CD4-positive, alpha-beta T cell treated with Interleukin-12 subunit alpha and Interleukin-12 subunit beta, for 1 hour (primary cell): Measurements from ENCODE around the gene HAUS5.

Source experiments
- DNase-seq: peaks from one replicate; pipeline ENCODE4 v3.0.0-alpha.2; 2020

Gene HAUS5

DNA sequence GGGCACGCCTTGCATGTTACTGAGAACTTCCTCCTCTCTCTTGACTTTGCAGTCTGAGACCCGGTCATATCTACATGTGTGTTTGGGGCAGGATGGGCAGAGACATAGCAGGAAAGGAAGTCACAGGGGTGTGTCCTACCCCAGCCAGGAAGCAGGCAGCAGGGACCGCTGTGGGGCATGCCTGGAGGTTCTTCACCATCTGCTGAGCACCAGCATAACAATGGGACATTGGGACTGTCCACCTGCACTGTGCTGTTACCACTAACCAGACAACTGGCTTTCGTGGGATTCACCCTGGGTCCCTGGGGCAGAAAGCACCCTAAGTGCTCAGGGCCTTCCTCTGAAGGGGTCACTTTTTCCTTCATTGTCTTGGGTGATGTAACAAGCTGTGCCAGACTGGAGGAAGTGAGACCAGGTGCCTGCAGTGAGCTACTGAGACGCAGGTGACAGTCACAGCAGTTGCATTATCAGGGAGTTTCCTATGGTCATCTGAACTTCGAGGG is 2.6 kb upstream of the HAUS5 start:
- peak; percentile 47 for DNase-seq

- DNase-seq: peak; percentile 1
Observed at GRCh38 chr19:35612224-35612558, 344 bp upstream of the HAUS5 start.

DNA sequence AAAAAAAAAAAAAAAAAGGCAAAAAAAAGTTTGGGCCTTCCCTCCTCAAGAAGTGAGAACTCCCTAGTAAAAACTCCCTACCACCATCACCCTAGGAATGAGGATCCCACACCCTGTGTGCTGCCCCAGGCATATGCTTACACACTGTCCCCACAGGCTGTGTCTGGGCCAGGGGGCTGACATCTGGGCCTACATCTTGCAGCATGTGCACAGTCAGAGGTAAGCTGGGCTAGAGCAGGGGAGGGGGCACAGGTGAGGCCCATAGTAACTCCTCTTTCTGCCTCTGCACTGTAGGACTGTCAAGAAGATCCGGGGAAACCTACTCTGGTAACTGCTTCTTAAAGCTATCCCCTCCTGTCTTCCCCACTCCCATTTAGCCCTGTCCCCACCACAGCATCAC is 1.0 kb downstream of the HAUS5 start:
- DNase-seq: no peak

- DNase-seq: no peak
Observed at GRCh38 chr19:35615036-35615435, 2.5 kb downstream of the HAUS5 start.

DNA sequence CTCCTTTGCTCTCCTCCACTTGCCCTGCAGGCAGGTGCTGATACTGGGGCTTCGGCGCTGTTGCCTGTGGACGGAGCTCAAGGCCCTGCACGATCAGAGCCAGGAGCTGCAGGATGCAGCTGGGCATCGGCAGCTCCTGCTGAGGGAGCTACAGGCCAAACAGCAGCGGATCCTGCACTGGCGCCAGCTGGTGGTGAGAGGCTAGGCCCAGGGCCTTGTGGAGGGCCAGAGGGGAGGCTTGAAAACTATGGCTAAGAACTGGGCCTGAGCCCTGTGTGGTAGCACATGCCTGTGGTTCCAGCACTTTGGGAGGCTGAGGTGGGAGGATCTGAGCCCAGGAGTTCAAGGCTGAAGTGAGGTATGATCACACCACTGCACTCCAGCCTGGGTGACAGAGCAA is 6.3 kb downstream of the HAUS5 start:
- DNase-seq: no peak

DNA sequence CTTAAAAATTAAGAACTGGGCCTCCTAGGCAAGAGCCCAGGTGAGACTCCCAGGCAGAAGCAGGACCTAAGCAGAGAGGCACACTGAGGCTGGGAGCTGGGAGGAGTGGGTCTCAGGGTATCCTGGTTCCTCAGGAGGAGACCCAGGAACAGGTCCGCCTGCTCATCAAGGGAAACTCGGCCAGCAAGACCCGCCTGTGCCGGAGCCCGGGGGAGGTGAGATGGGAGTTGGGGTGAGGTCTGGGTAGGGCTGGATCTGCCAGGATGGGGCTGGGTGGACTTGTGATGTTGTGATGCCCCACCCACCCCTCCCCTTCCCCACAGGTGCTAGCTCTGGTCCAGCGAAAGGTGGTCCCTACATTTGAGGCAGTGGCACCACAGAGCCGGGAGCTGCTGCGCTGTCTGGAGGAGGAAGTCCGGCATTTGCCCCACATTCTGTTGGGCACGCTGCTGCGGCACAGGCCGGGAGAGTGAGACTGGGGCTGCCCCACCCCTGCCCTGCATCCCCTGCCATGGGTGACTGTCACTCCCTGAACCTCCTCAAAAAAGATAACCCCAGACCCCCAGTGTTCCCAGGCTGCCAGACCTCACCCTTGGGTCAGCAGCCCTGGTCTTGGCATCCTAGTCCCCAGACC is 6.9 kb downstream of the HAUS5 start:
- DNase-seq: no peak

- no peak for DNase-seq
Observed at GRCh38 chr19:35620001-35620400, 7.5 kb downstream of the HAUS5 start.

DNA sequence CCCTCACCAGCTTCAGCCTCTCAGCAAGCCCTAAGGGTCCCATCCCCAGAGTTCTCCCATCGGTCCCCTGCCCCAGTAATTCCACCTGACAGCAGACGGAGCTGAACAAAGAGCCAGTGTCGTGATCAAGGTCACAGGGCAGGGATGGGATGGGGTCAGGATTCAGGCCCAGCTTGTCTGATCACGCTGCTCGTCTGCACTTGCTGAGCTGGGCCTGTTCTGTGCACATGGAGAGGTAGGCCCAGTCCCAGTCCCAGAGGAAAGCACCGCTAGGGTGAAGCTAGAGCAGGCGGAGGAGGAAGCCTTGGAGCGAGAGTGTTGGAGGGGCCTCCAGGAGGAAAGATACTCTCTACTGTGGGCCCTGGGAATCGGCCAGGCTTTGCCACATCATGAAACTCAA is 9.2 kb downstream of the HAUS5 start:
- DNase-seq: no peak

DNA sequence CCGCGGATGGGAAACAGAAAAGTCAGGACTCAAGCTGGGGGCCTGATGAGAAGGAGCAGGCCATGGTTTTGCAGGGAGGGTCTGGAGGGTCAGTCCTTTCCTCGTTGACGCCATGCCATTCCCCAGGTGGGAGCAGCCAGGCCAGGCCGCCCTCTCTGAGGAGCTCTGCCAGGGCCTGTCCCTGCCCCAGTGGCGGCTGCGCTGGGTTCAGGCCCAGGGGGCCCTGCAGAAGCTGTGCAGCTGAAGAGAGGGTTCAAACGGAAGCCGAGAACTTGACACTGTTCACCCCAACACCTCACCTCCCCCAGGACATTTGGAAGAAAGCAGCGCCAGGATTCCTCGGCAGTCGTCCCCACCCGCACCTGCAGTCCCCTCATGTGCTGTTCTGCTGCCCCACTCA is 10.2 kb downstream of the HAUS5 start:
- DNase-seq: no peak

- DNase-seq: no peak
Observed at GRCh38 chr19:35623327-35624010, 10.9 kb downstream of the HAUS5 start.

DNA sequence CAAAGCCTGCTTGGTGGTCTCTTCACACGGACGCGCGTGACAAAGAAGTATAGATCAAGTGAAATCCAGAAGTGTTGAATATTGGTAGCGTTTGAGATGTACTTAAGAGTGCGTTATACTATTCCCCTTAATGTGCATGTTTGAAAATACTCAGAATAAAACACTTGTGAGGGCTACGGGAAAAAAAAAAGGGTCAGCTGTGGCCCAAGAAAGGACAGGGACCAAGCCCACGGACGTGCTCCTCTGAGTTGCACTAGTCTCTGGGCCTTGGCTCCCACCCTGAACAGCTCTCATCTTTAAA is 15.7 kb downstream of the HAUS5 start:
- no peak for DNase-seq

GRCh38 chr19:35628565-35629331 is 16.2 kb downstream of the HAUS5 start, which contains the start of gene RBM42:
Gene RBM42 (plus strand): TSS chr19:35629036. CDS start chr19:35629154, 118 bp downstream.
- DNase-seq: peak; percentile 98

GRCh38 chr19:35629332-35629633 is 16.7 kb downstream of the HAUS5 start:
- no peak for DNase-seq

DNA sequence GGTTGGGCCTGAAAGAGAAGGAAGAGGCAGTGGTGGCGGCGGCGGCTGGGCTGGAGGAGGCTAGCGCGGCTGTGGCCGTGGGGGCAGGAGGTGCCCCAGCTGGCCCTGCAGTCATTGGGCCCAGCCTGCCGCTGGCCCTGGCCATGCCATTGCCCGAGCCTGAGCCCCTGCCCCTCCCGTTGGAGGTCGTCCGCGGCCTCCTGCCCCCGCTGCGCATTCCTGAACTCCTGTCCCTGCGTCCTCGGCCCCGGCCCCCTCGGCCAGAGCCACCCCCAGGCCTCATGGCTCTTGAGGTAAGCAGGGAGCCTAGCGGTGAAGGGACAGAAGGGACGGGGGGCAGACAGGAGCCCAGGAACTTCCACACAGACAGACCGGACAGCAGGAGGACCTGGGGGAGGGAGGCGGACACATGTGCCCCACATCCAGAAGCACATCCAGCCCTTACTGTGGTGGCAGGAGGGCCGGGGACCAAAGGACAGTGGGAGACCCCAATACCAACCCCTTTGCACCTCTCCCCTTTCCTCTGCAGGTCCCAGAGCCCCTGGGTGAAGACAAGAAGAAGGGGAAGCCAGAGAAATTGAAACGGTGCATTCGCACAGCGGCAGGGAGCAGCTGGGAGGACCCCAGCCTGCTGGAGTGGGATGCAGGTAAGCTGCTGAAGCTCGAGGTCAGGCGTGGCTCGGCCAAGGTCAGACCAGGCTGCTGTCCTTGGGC is 21.3 kb downstream of the HAUS5 start:
- no peak for DNase-seq

DNA sequence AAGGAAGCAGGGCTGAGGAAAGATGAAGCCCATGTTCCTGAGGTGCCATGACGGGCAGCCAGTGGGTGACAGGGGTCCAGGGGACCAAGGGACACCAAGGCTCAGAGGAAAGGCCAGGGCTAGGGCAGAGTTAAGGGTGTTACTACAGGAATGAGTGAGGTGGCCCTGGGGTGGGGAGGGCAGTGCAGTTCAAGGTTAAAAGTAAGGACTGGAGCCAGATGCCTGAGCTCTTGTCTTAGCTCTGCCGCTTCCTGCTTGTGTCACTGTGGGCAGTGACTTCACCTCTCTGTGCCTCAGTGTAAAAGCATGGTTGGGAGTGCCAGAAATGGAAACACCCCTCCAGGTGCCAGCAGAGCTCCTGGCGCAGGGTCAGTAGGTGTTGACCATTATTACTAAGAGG is 24.1 kb downstream of the HAUS5 start:
- DNase-seq: no peak

GRCh38 chr19:35637165-35637564 is 24.6 kb downstream of the HAUS5 start:
- DNase-seq: no peak

DNA sequence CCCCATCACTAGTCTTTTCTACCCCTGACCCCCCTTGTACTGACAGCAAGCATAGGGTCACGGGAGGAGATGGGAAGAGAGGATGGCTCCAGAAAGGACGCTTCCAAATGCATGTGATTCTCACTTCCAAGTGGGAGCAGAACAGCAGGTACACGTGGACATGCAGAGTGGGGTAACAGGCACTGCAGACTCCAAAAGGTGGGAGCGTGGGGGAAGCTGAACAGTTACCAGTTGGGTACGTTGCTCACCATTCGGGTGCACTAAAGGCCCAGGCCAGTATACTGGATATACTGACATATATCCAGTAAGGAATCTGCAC is 26.7 kb downstream of the HAUS5 start:
- DNase-seq: no peak

DNA sequence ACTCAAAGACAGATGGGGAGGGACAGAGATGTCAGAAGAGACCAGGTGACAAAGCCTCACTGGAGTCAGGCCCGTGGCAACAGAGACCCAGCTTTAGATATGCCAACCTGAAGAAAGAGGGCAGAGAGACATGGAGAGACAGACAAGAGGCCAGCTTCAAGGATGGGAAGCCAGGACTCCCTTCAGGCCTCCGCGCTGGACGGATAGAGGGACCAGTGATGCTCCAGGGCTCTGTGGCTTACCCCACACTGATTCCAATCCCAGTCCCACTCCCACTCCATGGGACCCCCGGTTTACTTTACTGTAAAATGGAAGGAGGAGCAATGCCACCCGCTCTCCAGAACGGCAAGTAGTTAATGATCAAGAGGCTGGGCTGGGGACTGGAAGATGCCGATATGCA is 27.3 kb downstream of the HAUS5 start:
- no peak for DNase-seq

DNA sequence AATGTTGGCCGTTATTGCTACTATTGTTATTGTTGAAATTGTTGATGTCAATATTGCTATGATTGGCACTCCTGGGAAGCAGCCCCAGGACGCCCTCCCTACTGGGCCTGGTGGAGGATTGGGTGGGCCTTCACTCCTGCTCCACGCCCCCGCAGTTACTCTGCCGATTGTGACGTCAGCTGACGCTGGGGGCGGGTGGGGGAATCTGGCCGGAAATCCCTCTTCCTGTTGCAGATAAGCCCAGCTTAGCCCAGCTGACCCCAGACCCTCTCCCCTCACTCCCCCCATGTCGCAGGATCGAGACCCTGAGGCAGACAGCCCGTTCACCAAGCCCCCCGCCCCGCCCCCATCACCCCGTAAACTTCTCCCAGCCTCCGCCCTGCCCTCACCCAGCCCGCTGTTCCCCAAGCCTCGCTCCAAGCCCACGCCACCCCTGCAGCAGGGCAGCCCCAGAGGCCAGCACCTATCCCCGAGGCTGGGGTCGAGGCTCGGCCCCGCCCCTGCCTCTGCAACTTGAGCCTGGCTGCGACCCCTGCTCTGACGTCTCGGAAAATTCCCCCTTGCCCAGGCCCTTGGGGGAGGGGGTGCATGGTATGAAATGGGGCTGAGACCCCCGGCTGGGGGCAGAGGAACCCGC is 29.1 kb downstream of the HAUS5 start, which contains the start of gene ETV2:
Gene ETV2, plus strand, starts transcription at position 231 of the 637 bp plus-strand sequence. CDS start 716 bp downstream, outside the sequence.
- peak; percentile 61 for DNase-seq

DNA sequence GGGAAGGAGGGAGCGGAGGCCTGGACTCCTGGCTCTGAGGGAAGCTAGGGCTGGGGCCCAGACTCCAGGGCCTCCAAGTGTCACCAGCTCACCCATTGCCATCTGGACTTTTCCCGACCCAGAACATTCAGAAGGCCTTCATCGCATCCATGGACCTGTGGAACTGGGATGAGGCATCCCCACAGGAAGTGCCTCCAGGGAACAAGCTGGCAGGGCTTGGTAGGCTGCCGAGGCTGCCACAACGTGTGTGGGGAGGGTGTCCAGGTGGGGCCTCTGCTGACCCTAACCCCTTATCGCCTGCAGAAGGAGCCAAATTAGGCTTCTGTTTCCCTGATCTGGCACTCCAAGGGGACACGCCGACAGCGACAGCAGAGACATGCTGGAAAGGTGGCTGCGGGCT is 29.8 kb downstream of the HAUS5 start:
- no peak for DNase-seq

DNA sequence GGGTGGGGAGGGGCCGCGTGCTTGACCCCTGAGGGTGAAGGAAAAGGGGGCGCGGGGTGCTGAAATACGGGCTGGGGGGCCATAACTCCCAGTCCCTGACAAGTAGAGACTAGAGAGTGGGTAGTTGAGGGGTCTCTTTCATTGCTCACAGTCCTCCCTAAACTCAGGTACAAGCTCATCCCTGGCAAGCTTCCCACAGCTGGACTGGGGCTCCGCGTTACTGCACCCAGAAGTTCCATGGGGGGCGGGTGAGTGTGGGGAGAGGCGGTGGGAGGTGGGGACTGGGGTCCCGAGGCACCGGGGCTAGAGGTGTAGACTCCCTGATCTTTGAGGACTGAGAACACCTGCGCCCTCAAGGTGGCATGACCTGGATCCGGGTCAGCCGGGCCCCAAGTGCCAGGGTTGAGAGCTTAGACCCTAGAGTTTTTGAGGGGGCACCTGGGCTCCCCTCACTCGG is 30.3 kb downstream of the HAUS5 start:
- DNase-seq: no peak

DNA sequence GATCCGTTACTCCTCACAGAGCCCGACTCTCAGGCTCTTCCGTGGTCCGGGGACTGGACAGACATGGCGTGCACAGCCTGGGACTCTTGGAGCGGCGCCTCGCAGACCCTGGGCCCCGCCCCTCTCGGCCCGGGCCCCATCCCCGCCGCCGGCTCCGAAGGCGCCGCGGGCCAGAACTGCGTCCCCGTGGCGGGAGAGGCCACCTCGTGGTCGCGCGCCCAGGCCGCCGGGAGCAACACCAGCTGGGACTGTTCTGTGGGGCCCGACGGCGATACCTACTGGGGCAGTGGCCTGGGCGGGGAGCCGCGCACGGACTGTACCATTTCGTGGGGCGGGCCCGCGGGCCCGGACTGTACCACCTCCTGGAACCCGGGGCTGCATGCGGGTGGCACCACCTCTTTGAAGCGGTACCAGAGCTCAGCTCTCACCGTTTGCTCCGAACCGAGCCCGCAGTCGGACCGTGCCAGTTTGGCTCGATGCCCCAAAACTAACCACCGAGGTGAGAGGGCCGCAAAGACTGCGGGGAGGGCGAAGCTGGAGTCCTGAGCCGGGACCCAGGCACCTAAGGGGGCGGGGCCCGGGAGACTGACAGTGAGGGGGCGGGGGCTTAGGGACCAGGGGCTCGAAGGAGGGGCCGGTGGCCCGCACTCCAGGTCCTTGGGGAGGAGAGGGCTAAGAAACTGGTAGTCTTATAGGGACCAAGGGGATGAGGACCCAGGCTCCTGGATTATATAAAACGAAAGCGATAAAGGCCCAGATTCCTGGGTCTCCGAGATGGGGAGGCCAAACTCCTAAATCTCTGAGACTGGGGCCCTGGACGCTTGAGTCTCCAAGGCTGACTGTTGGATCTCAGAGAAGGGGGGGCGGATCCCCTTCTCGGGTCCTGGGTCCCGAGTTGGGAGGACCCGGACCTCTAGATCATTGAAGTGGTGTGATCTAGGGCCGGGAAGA is 31.0 kb downstream of the HAUS5 start:
- DNase-seq: peak; percentile 87
